Calu3 (cell line): ENCODE results near the gene MRM2. TPM values are rescaled to one million over a fixed set of nuclear protein-coding genes. Genes with fewer than 3 reads are reported as not detected.

Source experiments
- BruUV-seq: library from RNA; stranded (reverse); fragments of 400-500 nt; replicated peaks from 2 replicates; lab custom pipeline; 2021; lab: Mats Ljungman, UMichigan
- CTCF ChIA-PET: fragments of 300-600 bp; sonication (Branson Sonifier 250); formaldehyde crosslinking; loops from one replicate; lab custom pipeline; 2022; ENCODE audit warnings: antibody characterized with exemption; lab: Charles Lee
- DNase-seq: peaks from one replicate; pipeline ENCODE4 v3.0.0; 2022
- H3K27ac Mint-ChIP-seq: one replicate; pipeline ENCODE4 v1.8.0; 2022; ENCODE audit warnings: mixed read lengths; ENCODE audit not compliant: unreplicated experiment
- H3K27me3 Mint-ChIP-seq: one replicate; pipeline ENCODE4 v1.8.0; 2022; ENCODE audit warnings: mixed read lengths; ENCODE audit not compliant: unreplicated experiment
- H3K36me3 Mint-ChIP-seq: one replicate; pipeline ENCODE4 v1.8.0; 2022; ENCODE audit warnings: mild to moderate bottlenecking, moderate library complexity, mixed read lengths; ENCODE audit not compliant: insufficient read depth, unreplicated experiment
- H3K4me1 Mint-ChIP-seq: one replicate; pipeline ENCODE4 v1.8.0; 2022; ENCODE audit warnings: mild to moderate bottlenecking, low read depth, mixed read lengths; ENCODE audit not compliant: unreplicated experiment
- H3K4me3 Mint-ChIP-seq: one replicate; pipeline ENCODE4 v1.8.0; 2022; ENCODE audit warnings: mild to moderate bottlenecking, low read depth, moderate library complexity, mixed read lengths; ENCODE audit not compliant: unreplicated experiment
- H3K9me3 Mint-ChIP-seq: one replicate; pipeline ENCODE4 v1.8.0; 2022; ENCODE audit warnings: low read depth, mixed read lengths; ENCODE audit not compliant: unreplicated experiment
- CTCF ChIP-seq: fragments of 200-600 bp; IDR thresholded peaks from one replicate; pipeline ENCODE4 v1.8.0; 2022; ENCODE audit warnings: antibody characterized with exemption; ENCODE audit not compliant: unreplicated experiment
- intact Hi-C: fragments of 100-400 bp; cut with micrococcal nuclease; formaldehyde crosslinking; loops from one replicate; pipeline ENCODE4 v1.10.0; 2022; ENCODE audit not compliant: unreplicated experiment
- total RNA-seq: library from RNA; stranded (reverse); gene quantifications from 2 replicates; pipeline ENCODE4 v1.2.3, GENCODE V29; 2022

Gene MRM2
- total RNA-seq, 1 experiment from 2014 or later = 64.3 TPM

GRCh38 chr7:2193575-2194305 lies 48.3 kb downstream of the MRM2 start:
- Mint-ChIP-seq H3K9me3 (peaks cover 8% of the 10 kb centered on the region), H3K27ac (no peak overlapping the region), H3K4me3 (no peak overlapping the region), H3K27me3 (no peaks in the 10 kb centered on the region), H3K4me1 (no peaks in the 10 kb centered on the region), H3K36me3 (peaks cover 25% of the 10 kb centered on the region)
- no TSS peak for BruUV-seq
- no peak for DNase-seq
- TF ChIP-seq CTCF = no peak
- CTCF ChIA-PET = interaction anchor here (0.6 kb wide), 1 partner anchor 70 kb away, joined by 3 read pairs; no protein-coding TSS in a partner anchor
- intact Hi-C loops = no loop called here

- no peak overlapping the region for H3K27ac Mint-ChIP-seq
- no TSS peak for BruUV-seq
- no peak for DNase-seq
Observed at GRCh38 chr7:2192831-2193534, 49.0 kb downstream of the MRM2 start.

GRCh38 chr7:2191016-2191415 lies 51.0 kb downstream of the MRM2 start:
- no TSS peak for BruUV-seq
- H3K27me3 Mint-ChIP-seq = no peaks in the 10 kb centered on the region
- no peaks in the 10 kb centered on the region for H3K4me1 Mint-ChIP-seq
- TF ChIP-seq CTCF = no peak
- H3K4me3 Mint-ChIP-seq = no peak overlapping the region
- no peak for DNase-seq
- H3K9me3 Mint-ChIP-seq = peaks cover 4% of the 10 kb centered on the region
- no peak overlapping the region for H3K27ac Mint-ChIP-seq
- CTCF ChIA-PET = no interaction called here
- peaks cover 14% of the 10 kb centered on the region for H3K36me3 Mint-ChIP-seq
- intact Hi-C loops = no loop called here

More at GRCh38 chr7:2192831-2193534, 49.0 kb downstream of the MRM2 start:
- H3K4me3 Mint-ChIP-seq = no peak overlapping the region
- CTCF ChIA-PET = interaction anchor here (0.6 kb wide), 1 partner anchor 71 kb away, joined by 3 read pairs; no protein-coding TSS in a partner anchor
- peaks cover 8% of the 10 kb centered on the region for H3K9me3 Mint-ChIP-seq
- H3K27me3 Mint-ChIP-seq = no peaks in the 10 kb centered on the region
- TF ChIP-seq CTCF = no peak
- no peaks in the 10 kb centered on the region for H3K4me1 Mint-ChIP-seq
- H3K36me3 Mint-ChIP-seq = peaks cover 20% of the 10 kb centered on the region
- intact Hi-C loops = no loop called here

GRCh38 chr7:2190531-2190930 lies 51.5 kb downstream of the MRM2 start:
- CTCF ChIA-PET = no interaction called here
- Mint-ChIP-seq H3K27me3 (no peaks in the 10 kb centered on the region), H3K27ac (no peak overlapping the region), H3K4me1 (no peaks in the 10 kb centered on the region), H3K9me3 (peaks cover 4% of the 10 kb centered on the region), H3K36me3 (peaks cover 14% of the 10 kb centered on the region), H3K4me3 (no peak overlapping the region)
- no TSS peak for BruUV-seq
- no peak for DNase-seq
- intact Hi-C loops = no loop called here
- no peak for TF ChIP-seq CTCF
